Activated CD8-positive, alpha-beta T cell treated with anti-CD3 and anti-CD28 coated beads, Interleukin-2, amount 10 ng/mL, durations not matched to agents 7 days and 5 days (primary cell): ENCODE measurements around the gene CCDC40. TPM values are rescaled to one million over a fixed set of nuclear protein-coding genes. Genes with fewer than 3 reads are reported as not detected.

Source experiments
- ATAC-seq: fragments of 150-1000 bp; cut with Tn5 transposase; one replicate; pipeline ENCODE4 v1.10.0; 2021; ENCODE audit warnings: moderate library complexity
- CTCF ChIA-PET: fragments of 350-600 bp; sonication (Branson Sonifier 250); formaldehyde crosslinking; loops from one replicate; lab custom pipeline; 2021; ENCODE audit warnings: antibody characterized with exemption; lab: Charles Lee
- POLR2A ChIA-PET: fragments of 350-600 bp; sonication (Branson Sonifier 250); formaldehyde crosslinking; loops from one replicate; lab custom pipeline; 2021; ENCODE audit warnings: antibody characterized with exemption; lab: Charles Lee
- DNase-seq: peaks from one replicate; pipeline ENCODE4 v3.0.0-alpha.2; 2020
- H3K27ac Mint-ChIP-seq: one replicate; pipeline ENCODE4 v1.8.0; 2021; ENCODE audit warnings: mild to moderate bottlenecking, mixed read lengths
- H3K27me3 Mint-ChIP-seq: one replicate; pipeline ENCODE4 v1.8.0; 2021; ENCODE audit warnings: low read depth, mixed read lengths
- H3K36me3 Mint-ChIP-seq: one replicate; pipeline ENCODE4 v1.8.0; 2021; ENCODE audit warnings: low read depth, mixed read lengths
- H3K4me1 Mint-ChIP-seq: one replicate; pipeline ENCODE4 v1.8.0; 2021; ENCODE audit warnings: low read depth, mixed read lengths
- H3K4me3 Mint-ChIP-seq: one replicate; pipeline ENCODE4 v1.8.0; 2021; ENCODE audit warnings: mild to moderate bottlenecking, mixed read lengths
- H3K9me3 Mint-ChIP-seq: one replicate; pipeline ENCODE4 v1.8.0; 2022; ENCODE audit warnings: mixed read lengths; ENCODE audit not compliant: insufficient read depth
- total RNA-seq, 2 experiments: library from RNA; stranded (reverse); gene quantifications; one replicate each; pipeline ENCODE4 v1.2.3, GENCODE V29; 2021

The CCDC40 gene
- total RNA-seq, 2 experiments from 2014 or later = not detected

DNA sequence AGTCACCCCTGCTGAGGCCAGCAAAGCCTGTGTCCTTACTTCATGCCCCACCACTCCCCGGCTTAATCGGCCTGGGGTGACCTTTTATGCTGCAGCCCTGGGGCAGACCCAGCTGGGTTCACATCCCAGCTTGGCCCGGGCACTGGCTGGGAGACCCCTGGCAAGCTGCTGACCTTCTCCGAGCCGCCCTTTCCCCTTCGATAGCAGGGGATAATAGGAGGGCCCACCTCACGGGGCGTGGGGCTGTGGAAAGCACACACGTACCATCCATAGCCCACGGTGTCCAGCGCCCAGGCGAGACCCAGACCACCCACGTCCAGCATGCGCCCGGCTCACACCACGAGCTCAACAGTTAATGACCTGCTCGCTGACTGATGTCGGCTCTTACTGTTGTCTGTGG, 27.6 kb upstream of the CCDC40 start:
- Mint-ChIP-seq H3K36me3 (no peaks in the 10 kb centered on the region), H3K9me3 (no peaks in the 10 kb centered on the region), H3K27ac (no peak overlapping the region), H3K27me3 (no peaks in the 10 kb centered on the region), H3K4me1 (peaks cover 11% of the 10 kb centered on the region), H3K4me3 (no peak overlapping the region)
- CTCF ChIA-PET = interaction anchor here (1.0 to 3.9 kb wide), 22 partner anchors 9 to 534 kb away, joined by 3 to 52 read pairs (median 4); partner anchors contain the start of genes CBX8 and GAA
- ATAC-seq = no peak
- DNase-seq = no peak
- POLR2A ChIA-PET = interaction anchor here (0.6 kb wide), 1 partner anchor 360 kb away, joined by 3 read pairs; no protein-coding TSS in a partner anchor

DNA sequence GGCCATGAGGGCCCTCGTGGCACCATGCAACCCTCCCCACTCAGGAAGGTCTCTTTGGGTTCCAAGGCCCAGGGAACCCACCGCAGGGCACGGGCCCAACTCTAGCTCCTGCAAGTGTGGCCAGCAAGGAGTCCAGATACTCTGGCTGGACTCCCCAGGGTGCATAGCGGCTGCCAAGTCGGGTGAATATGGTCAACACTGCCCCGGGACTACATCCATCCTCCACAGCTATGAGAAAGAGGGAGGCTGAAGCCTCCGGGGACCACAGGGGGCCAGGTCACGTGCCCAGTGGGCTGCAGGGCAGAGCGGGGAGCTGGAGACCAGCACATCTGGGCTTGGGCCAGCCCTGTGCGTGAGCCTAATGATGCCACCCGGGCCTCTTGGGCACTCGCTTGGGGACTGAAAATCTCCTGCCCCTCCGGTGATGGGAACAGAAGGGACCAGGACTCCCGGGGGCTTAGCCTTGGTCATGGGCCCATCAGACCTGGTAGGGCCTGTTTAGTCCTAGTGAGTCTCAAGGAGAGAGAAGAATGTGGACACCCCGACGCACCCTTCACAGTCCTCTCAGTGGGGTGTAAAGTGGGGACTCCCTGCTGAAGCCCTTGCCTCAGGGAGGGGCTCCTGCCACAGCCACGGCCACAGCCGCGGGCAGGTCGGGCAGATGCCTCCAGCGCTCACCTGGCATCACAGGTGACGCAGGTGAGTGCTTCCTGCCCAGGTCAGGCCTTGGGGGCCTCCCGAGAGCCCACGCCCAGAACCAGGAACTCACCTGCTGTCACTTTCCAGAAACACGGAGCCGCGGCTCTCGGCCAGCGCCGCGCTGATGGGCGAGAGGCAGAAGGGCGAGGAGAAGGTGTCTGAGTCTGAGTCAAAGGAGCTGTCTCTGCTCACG, 26.8 kb upstream of the CCDC40 start:
- H3K4me3 Mint-ChIP-seq = no peak overlapping the region
- H3K9me3 Mint-ChIP-seq = no peaks in the 10 kb centered on the region
- ChIA-PET CTCF (interaction anchor here (0.8 to 3.9 kb wide), 8 partner anchors 8 to 223 kb away, joined by 3 to 52 read pairs (median 11); partner anchors contain the start of gene GAA), POLR2A (no interaction called here)
- no peak for DNase-seq
- no peak for ATAC-seq
- H3K27me3 Mint-ChIP-seq = no peaks in the 10 kb centered on the region
- peaks cover 11% of the 10 kb centered on the region for H3K4me1 Mint-ChIP-seq
- H3K27ac Mint-ChIP-seq = no peak overlapping the region
- H3K36me3 Mint-ChIP-seq = no peaks in the 10 kb centered on the region

DNA sequence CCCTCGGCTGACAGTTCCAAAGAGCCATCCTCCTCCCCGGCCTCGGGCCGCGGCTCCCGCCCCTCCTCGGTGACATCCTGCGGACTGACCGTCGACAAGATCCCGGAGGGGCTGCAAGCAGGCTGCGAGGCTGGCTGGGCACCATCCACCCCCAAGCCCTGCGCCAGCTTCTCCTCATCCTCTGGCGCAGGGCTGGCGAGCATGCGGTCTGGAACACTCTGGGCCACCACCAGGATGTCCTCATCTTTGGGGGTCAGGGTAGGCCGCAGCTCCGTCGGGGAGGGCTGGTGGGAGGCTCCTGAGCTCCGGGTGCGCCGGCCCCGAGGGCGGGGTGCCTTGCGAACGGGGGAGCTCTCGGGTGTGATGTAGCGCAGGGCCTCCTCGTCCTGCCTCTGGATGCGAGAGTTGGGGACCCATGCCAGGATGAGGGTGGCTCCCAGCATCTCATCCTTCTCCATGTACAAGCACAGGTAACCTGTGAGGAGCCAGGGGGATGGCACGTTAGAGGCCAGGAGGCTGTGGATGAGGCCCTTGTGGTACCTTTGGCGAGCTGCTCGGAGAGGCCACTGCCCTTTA, 26.1 kb upstream of the CCDC40 start:
- no peak overlapping the region for H3K27ac Mint-ChIP-seq
- no peaks in the 10 kb centered on the region for H3K9me3 Mint-ChIP-seq
- H3K27me3 Mint-ChIP-seq = no peaks in the 10 kb centered on the region
- ChIA-PET POLR2A (no interaction called here), CTCF (interaction anchor here (1.4 kb wide), 1 partner anchor 16 kb away, joined by 6 read pairs; no protein-coding TSS in a partner anchor)
- H3K4me1 Mint-ChIP-seq = peaks cover 11% of the 10 kb centered on the region
- no peaks in the 10 kb centered on the region for H3K36me3 Mint-ChIP-seq
- ATAC-seq (no peak), DNase-seq (no peak)
- no peak overlapping the region for H3K4me3 Mint-ChIP-seq

DNA sequence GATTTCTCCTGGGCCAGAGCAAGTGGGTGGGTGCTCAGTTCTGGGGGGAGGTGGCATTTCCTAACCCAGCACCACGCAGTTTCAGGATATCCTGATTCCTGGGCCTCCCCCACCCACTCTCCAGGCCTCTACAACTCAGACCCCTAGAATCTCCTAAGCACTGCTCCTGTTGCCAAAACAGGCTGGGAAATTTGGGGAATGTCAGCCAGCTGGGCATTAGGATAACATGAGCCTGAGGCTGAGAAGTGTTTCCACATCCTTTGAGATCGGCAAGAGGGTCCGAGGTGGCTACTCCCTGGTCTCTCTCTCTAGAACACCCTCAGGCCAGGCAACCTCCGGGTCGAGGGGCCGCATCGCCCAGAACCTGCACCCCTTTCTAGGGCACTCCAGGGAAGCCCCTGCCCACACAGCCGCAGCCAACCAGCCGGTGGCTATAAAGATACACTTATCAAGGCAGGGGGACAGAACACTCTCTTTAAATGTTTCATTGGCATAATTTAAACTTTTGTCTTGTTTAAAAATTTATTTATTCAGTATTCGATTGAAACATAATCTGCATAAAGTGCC, 24.4 kb upstream of the CCDC40 start:
- ATAC-seq = no peak
- Mint-ChIP-seq H3K27ac (no peak overlapping the region), H3K9me3 (no peaks in the 10 kb centered on the region), H3K36me3 (no peaks in the 10 kb centered on the region), H3K4me3 (no peak overlapping the region), H3K4me1 (peaks cover 5% of the 10 kb centered on the region), H3K27me3 (no peaks in the 10 kb centered on the region)
- POLR2A ChIA-PET = no interaction called here
- CTCF ChIA-PET = no interaction called here
- no peak for DNase-seq

DNA sequence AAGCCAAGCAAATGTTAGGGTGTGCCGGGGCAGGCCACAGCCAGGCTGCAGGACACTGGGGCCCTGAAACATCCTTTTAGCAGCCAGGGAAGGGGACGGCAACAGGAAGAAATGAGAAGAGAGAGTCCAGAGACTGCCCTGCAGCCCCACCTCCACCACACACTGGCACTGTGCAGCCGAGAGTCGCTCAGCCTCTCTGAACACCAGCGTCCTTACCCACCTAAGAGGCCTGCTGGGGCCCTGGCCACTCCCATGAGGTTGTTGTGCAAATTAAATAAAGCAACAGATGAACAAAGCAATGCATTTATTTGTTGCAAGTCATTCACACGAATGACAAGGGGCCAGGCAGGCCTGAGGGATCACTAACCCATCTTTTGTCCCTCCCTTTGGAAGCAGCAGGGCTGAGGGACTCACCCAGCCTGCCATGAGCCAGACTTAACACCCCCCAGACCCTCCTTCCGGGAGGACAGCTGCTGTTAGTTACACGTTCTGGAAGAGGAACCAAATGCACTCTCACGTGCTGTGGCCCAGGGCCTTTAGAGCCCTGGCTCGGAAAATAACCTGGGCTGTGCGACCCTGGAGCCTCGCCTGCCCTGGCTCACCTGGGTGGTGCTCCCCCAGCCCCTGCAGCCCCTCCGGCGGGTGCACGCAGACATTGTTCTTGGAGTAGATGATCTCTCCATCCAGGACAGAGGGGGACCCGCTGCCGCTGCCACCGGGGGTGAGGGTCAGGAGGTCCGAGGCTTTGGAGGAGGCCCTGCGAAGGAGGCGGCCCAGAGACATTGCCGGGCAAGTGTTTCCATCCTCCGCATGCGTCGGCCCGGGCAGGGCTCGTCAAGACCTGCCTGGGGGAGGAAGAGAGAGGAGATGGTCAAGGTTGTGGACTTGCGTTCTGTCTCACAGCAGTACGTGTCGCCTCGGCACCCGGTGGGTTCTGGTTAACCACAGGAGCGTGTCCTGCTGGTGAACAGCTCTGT, 23.4 kb upstream of the CCDC40 start:
- H3K4me3 Mint-ChIP-seq = no peak overlapping the region
- ATAC-seq (no peak), DNase-seq (no peak)
- no peaks in the 10 kb centered on the region for H3K27me3 Mint-ChIP-seq
- no peaks in the 10 kb centered on the region for H3K9me3 Mint-ChIP-seq
- ChIA-PET CTCF (no interaction called here), POLR2A (no interaction called here)
- H3K4me1 Mint-ChIP-seq = peaks cover 5% of the 10 kb centered on the region
- H3K36me3 Mint-ChIP-seq = no peaks in the 10 kb centered on the region
- no peak overlapping the region for H3K27ac Mint-ChIP-seq

DNA sequence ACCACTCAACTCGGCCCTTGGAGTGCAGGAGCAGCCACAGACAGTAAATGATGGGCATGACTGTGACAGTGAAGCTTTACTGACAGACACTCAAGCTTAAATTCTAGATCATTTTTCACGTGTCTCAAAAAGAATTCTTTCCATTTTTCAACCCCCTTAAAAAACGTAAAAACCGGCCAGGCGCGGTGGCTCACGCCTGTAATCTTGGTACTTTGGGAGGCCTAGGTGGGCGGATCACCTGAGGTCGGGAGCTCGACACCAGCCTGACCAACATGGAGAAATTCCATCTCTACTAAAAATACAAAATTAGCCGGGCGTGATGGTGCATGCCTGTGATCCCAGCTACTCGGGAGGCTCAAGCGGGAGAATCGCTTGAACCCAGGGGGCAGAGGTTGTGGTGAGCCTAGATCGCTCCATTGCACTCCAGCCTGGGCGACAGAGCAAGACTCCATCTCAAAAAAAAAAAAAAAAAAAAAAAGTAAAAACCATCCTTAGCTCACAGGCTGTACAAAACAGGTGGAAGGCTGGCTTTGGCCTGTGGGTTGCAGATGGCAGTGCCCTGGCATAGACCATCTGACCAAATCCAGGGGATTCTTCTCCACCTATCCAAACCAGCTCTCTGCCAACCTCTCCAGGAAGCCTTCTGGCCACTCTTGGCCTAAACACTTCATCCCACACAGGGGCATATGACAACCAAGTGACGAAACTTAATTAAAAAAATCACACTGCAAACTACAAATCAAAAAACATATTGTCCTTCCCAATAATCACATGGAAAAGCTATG, 19.0 kb upstream of the CCDC40 start:
- CTCF ChIA-PET = interaction anchor here (1.1 to 3.2 kb wide), 3 partner anchors 9 to 84 kb away, joined by 3 to 19 read pairs (median 5); partner anchors contain the start of gene GAA
- no peaks in the 10 kb centered on the region for H3K4me1 Mint-ChIP-seq
- POLR2A ChIA-PET = no interaction called here
- ATAC-seq (no peak), DNase-seq (no peak)
- no peak overlapping the region for H3K27ac Mint-ChIP-seq
- no peaks in the 10 kb centered on the region for H3K27me3 Mint-ChIP-seq
- H3K36me3 Mint-ChIP-seq = no peaks in the 10 kb centered on the region
- H3K9me3 Mint-ChIP-seq = no peaks in the 10 kb centered on the region
- H3K4me3 Mint-ChIP-seq = no peak overlapping the region

DNA sequence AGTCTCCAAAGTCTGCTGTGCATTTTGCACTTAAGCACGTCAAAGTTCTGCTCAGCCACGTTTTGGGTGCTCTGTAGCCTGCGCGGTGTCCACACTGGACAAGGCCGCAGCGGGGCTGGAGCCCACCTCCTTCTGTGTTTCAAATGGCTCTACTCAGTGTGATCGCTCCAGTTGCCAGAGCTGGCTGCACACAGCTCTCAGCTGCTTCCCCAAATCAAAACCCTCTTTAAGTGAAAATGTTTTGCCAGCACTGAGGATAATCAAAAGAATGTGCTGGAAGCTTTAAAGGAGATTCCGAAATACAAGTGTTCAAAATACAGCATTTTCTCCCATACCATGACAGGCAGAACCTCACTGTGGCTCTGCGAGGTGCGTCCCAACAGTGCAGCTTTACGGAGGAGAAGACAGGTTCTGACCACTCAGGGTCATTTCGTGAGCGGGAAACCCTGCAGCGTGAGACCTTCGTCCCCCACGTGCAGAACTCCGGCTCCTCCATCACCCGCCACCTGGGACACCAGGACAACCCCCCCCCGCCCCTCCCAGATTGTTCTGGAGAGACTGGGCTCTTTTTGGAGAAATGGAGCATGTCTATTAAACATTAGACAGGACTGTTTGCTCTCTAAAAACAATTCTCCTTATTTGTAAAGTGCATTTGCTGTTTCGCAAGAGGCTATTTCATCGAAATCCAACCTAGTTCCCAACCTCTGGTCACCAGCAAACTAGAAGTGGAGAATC, 17.4 kb upstream of the CCDC40 start:
- DNase-seq (no peak), ATAC-seq (no peak)
- ChIA-PET CTCF (interaction anchor here (1.7 to 3.2 kb wide), 2 partner anchors 11 to 82 kb away, joined by 5 to 19 read pairs; partner anchors contain the start of gene GAA), POLR2A (no interaction called here)
- H3K4me3 Mint-ChIP-seq = no peak overlapping the region
- no peak overlapping the region for H3K27ac Mint-ChIP-seq
- H3K4me1 Mint-ChIP-seq = no peaks in the 10 kb centered on the region
- H3K36me3 Mint-ChIP-seq = no peaks in the 10 kb centered on the region
- no peaks in the 10 kb centered on the region for H3K27me3 Mint-ChIP-seq
- no peaks in the 10 kb centered on the region for H3K9me3 Mint-ChIP-seq

DNA sequence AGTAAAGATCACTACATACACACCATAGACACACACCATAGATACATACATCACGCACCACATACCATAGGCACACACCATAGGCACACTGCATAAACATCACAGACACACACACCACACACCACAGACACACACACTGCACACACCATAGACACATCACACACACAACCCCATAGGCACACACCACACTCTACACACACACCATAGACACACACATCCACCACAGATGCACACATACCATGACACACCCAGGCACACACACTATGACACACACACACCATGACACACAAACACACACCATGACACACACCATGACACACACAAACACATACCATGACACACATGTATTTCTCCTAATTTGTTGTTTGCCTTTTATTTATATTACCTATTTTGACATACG, 14.8 kb upstream of the CCDC40 start:
- Mint-ChIP-seq H3K4me3 (no peak overlapping the region), H3K9me3 (no peaks in the 10 kb centered on the region), H3K4me1 (no peaks in the 10 kb centered on the region), H3K27me3 (no peaks in the 10 kb centered on the region), H3K36me3 (no peaks in the 10 kb centered on the region), H3K27ac (no peak overlapping the region)
- CTCF ChIA-PET = interaction anchor here (1.7 kb wide), 1 partner anchor 13 kb away, joined by 9 read pairs; no protein-coding TSS in a partner anchor
- POLR2A ChIA-PET = no interaction called here
- no peak for ATAC-seq
- DNase-seq = no peak

DNA sequence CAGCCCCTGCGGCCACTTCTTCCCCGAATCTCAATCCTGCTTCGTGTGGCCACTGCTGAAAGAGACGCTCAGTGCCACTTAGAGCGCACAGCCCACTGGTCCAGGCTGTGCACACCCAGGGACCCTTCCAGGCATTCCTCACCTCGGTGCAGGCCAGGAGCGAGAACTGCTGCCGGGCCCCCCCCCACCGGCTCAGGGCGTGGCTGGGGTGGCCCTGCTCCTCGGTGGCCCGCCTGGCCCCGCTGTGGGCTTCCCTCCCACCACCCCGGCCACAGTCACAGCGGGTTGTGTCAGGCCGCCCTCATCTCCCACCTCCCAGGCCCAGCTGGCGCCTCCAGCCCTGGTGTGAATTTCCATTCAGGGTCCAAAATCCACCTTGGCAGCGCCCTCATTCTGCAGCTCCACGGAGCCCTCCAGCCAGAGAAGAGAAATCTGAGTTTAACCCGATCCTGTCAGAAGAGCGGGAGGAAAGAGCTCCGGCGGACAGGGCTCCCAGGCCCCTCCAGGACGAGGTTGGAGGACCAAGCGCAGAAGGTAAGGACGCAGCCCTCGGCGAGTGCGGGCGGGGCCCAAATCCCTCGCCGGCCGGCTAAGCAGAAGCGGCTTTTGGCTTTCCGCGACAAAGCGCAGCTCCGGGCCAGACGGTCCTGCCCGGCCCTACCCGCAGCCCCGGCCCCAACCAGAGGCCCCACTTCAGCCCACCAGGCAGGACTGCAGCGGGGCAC, 12.8 kb upstream of the CCDC40 start:
- CTCF ChIA-PET = no interaction called here
- ATAC-seq (no peak), DNase-seq (no peak)
- Mint-ChIP-seq H3K4me1 (no peaks in the 10 kb centered on the region), H3K27me3 (no peaks in the 10 kb centered on the region), H3K9me3 (no peaks in the 10 kb centered on the region), H3K27ac (no peak overlapping the region), H3K4me3 (no peak overlapping the region), H3K36me3 (no peaks in the 10 kb centered on the region)
- POLR2A ChIA-PET = no interaction called here
